SK-N-SH (cell line): ENCODE results near the gene ITGA2. TPM values are rescaled to one million over a fixed set of nuclear protein-coding genes. Genes with fewer than 3 reads are reported as not detected.
"Not testable (repeated sequence)": the region's sequence is repeated elsewhere in the genome, so short reads cannot be mapped to it uniquely, and the experiment has no call there.

ENCODE experiments used
- CTCF ChIA-PET: fragments of 300-600, 350-600 bp; formaldehyde crosslinking; extraction: SDS; loops from one replicate; lab custom pipeline; 2021; lab: Yijun Ruan, JAX
- POLR2A ChIA-PET: fragments of 350-600 bp; sonication (Branson Sonifier 250); formaldehyde crosslinking; extraction: SDS; loops from one replicate; lab custom pipeline; 2020; ENCODE audit warnings: antibody characterized with exemption, inconsistent platforms; lab: Yijun Ruan, JAX
- DNase-seq: peaks from one replicate; pipeline ENCODE4 v3.0.0; 2012
- H2AFZ ChIP-seq: fragments of 200-600 bp; sonication (generic); 2 replicates; pipeline ENCODE4 v1.8.1; 2016; ENCODE audit warnings: antibody characterized with exemption, mild to moderate bottlenecking, low read depth
- H3F3A ChIP-seq: fragments of 200-600 bp; sonication (generic); replicated peaks from 2 replicates; pipeline ENCODE3; 2016; ENCODE audit warnings: antibody characterized with exemption, mild to moderate bottlenecking; ENCODE audit not compliant: insufficient read depth
- H3K27ac ChIP-seq, 2 experiments: fragments of 200-500 bp in 1 of 2; fragments of 200-600 bp in 1 of 2; sonication (Bioruptor generic) in 1 of 2; sonication (generic), shearing (Covaris generic) in 1 of 2; 2 replicates each; pipeline versions ENCODE4 v1.5.1 to v1.6.1; 2014 to 2016; ENCODE audit warnings: low read depth in 2 of 2, inconsistent platforms in 1 of 2, low read length in 1 of 2, mild to moderate bottlenecking in 1 of 2, mixed read lengths in 1 of 2
- H3K27me3 ChIP-seq: fragments of 200-600 bp; sonication (generic), shearing (Covaris generic); 2 replicates; pipeline ENCODE4 v1.6.1; 2016; ENCODE audit warnings: mixed run types; ENCODE audit not compliant: insufficient read depth
- H3K36me3 ChIP-seq, 2 experiments: fragments of 200-500 bp in 1 of 2; fragments of 200-600 bp in 1 of 2; sonication (Bioruptor generic) in 1 of 2; sonication (generic) in 1 of 2; replicated peaks in 1 of 2; 2 replicates each; pipeline versions ENCODE3 to v1.5.1; 2014 to 2016; ENCODE audit warnings: low read length in 1 of 2, mild to moderate bottlenecking in 1 of 2; ENCODE audit not compliant: insufficient read depth in 2 of 2, control insufficient read depth in 1 of 2
- H3K4me1 ChIP-seq, 2 experiments: fragments of 200-500 bp in 1 of 2; fragments of 200-600 bp in 1 of 2; sonication (Bioruptor generic) in 1 of 2; sonication (generic), shearing (Covaris generic) in 1 of 2; 2 replicates each; pipeline versions ENCODE4 v1.5.1 to v1.6.1; 2014 to 2016; ENCODE audit warnings: low read depth in 1 of 2, low read length in 1 of 2, mixed run types in 1 of 2; ENCODE audit not compliant: insufficient read depth in 2 of 2, control insufficient read depth in 1 of 2
- H3K4me2 ChIP-seq: fragments of 200-600 bp; sonication (generic), shearing (Covaris generic); 2 replicates; pipeline ENCODE4 v1.6.1; 2017; ENCODE audit warnings: mixed run types
- H3K4me3 ChIP-seq, 2 experiments: fragments of 200-500 bp in 1 of 2; fragments of 200-600 bp in 1 of 2; sonication (Bioruptor generic) in 1 of 2; sonication (generic), shearing (Covaris generic) in 1 of 2; 2 replicates each; pipeline versions ENCODE4 v1.5.1 to v1.8.1; 2014 to 2016; ENCODE audit warnings: low read depth in 2 of 2, inconsistent platforms in 1 of 2, low read length in 1 of 2, mild to moderate bottlenecking in 1 of 2, mixed read lengths in 1 of 2, moderate library complexity in 1 of 2
- H3K79me2 ChIP-seq: fragments of 200-600 bp; sonication (generic); 2 replicates; pipeline ENCODE4 v1.8.1; 2017; ENCODE audit warnings: mild to moderate bottlenecking; ENCODE audit not compliant: insufficient read depth
- H3K9ac ChIP-seq: fragments of 200-600 bp; sonication (generic); 2 replicates; pipeline ENCODE4 v1.6.1; 2017; ENCODE audit warnings: mixed run types
- H3K9me2 ChIP-seq: fragments of 200-600 bp; sonication (generic); 2 replicates; pipeline ENCODE4 v1.6.1; 2017; ENCODE audit warnings: mixed run types
- H3K9me3 ChIP-seq: fragments of 200-600 bp; sonication (generic); 2 replicates; pipeline ENCODE4 v1.6.1; 2017; ENCODE audit warnings: mixed run types, mild to moderate bottlenecking, moderate library complexity
- H4K20me1 ChIP-seq: fragments of 200-600 bp; sonication (generic); 2 replicates; pipeline ENCODE4 v1.6.1; 2017; ENCODE audit warnings: mild to moderate bottlenecking, mixed run types; ENCODE audit not compliant: insufficient read depth
- ELF1 ChIP-seq: IDR thresholded peaks from 2 replicates; pipeline ENCODE4 v1.4.0; 2012
- FOSL2 ChIP-seq: IDR thresholded peaks from 2 replicates; pipeline ENCODE4 v1.4.0; 2012; ENCODE audit warnings: low read depth, mild to moderate bottlenecking, moderate library complexity, borderline replicate concordance
- FOXJ3 ChIP-seq: sonication (generic); formaldehyde crosslinking; IDR thresholded peaks from 2 replicates; pipeline ENCODE4 v1.5.1; 2020; ENCODE audit warnings: mild to moderate bottlenecking, missing genetic modification reagents
- NFIC ChIP-seq: IDR thresholded peaks from 2 replicates; pipeline ENCODE4 v1.4.0; 2012; ENCODE audit warnings: borderline replicate concordance
- SIN3A ChIP-seq: IDR thresholded peaks from 2 replicates; pipeline ENCODE4 v1.6.1; 2012; ENCODE audit warnings: low read depth, mild to moderate bottlenecking, low read length, moderate library complexity, borderline replicate concordance
- SMC3 ChIP-seq: IDR thresholded peaks from 2 replicates; pipeline ENCODE4 v1.6.1; 2012; ENCODE audit warnings: low read depth, low read length, improper control_type of control experiment
- WGBS: methylation state at CpG from one replicate; pipeline ENCODE4 v1.1.6; 2017; ENCODE audit warnings: low lambda C conversion rate; 5-methylcytosine and 5-hydroxymethylcytosine counted together
- polyA plus RNA-seq, 3 experiments: library from polyadenylated mRNA; depleted of rRNA; stranded (reverse); fragments of >200 nt; gene quantifications; 2 replicates each; pipeline ENCODE4 v1.2.3, GENCODE V29; 2012

The ITGA2 gene
- polyA plus RNA-seq, 1 of the 3 experiments (the other 2 are of a cell fraction): 38.2 TPM

DNA sequence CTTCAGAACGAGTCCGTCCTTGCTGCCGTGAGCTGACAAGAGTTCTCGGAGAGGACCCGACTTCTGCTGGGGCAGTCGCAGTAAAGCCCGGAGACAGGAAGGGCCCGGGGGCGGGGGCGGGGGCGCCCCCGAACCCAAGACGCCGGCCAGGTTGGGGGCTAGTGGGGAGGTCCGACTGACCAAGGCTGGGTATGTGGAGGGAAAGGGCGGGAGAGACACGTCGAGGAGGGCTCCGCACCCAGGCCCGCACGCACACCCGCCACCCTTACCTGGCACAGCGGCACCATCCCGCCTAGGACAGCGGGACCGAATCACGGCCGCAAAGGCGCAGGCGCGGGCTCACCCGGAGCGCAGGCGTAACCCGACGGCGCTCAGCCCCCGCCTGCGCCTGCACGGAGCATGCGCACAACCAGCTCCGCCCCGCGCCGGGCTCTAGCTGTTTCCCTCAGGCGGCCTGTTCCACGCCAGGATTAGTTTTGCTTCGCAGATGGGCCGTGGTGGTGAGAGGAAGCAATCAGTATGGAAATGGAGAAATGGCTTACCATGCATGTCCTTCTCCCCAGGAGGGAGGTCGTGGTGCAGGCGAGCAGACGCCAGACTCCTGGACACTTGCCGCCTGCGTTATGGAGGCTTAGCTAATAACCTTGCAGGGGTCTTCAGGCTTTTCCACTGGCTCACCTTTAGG, 120.4 kb downstream of the ITGA2 start, which contains the start of gene MOCS2 (continued):
- no peak for TF ChIP-seq SMC3
- no peak for TF ChIP-seq NFIC
- TF ChIP-seq, all 33 proteins: peak for 6

- TF ChIP-seq ELF1 (no peak), FOSL2 (no peak)
- Histone ChIP-seq H3K4me1 (peaks cover 6 to 9% of the 10 kb centered on the region in 2 experiments; a peak in 2 of 4 replicates), H3K79me2 (peaks cover 31% of the 10 kb centered on the region), H3F3A (peaks cover 7% of the 10 kb centered on the region), H3K9ac (peak overlapping the region; percentile 56), H4K20me1 (no peaks in the 10 kb centered on the region), H3K4me3 (peak overlapping the region; percentile 75 to 84), H3K27me3 (no peaks in the 10 kb centered on the region), H3K9me2 (no peaks in the 10 kb centered on the region), H3K27ac (peak overlapping the region in 1 of 2 experiments; percentile 89; a peak in 3 of 4 replicates), H3K9me3 (no peaks in the 10 kb centered on the region), H2AFZ (peak overlapping the region; percentile 66), H3K36me3 (peaks cover 0 to 22% of the 10 kb centered on the region in 2 experiments), H3K4me2 (peak overlapping the region; percentile 86)
- WGBS: 1% methylated on average over 6 of the region's 6 CpGs
- CTCF ChIA-PET: interaction anchor here (1.5 to 1.7 kb wide), 3 partner anchors 11 to 162 kb away, joined by 3 to 6 read pairs (median 4); no protein-coding TSS in a partner anchor
- POLR2A ChIA-PET: no interaction called here
- no peak for DNase-seq
Measured at GRCh38 chr5:53110156-53110555, 121.0 kb downstream of the ITGA2 start.

DNA sequence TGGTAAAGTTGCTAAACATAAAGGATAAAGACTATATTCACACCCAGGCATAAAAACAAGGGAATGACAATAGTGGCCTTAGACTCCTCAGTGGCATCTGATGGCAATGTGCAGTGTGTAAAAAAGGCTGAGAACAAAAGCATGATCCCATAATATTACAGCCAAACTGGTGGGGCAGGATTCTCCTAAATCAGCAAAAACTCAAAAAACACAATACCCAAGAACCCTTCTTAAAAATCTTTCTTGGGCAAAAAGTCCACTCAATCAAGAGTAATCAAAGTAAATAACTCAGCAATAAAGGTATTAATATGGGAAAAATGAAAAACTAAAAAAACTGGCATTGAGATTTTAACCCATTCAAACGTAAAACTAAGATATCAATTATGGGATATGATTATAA, 122.0 kb downstream of the ITGA2 start:
- H3K36me3 ChIP-seq: peaks cover 0 to 15% of the 10 kb centered on the region in 2 experiments
- CTCF ChIA-PET: no interaction called here
- POLR2A ChIA-PET: no interaction called here
- H3K9ac ChIP-seq: no peak overlapping the region
- peaks cover 6 to 9% of the 10 kb centered on the region in 2 experiments; a peak in 2 of 4 replicates for H3K4me1 ChIP-seq
- H3F3A ChIP-seq: peaks cover 7% of the 10 kb centered on the region
- TF ChIP-seq SIN3A: no peak
- no peak for TF ChIP-seq FOXJ3 (CRISPR knock-in tag)
- H3K9me3 ChIP-seq: no peaks in the 10 kb centered on the region
- H3K79me2 ChIP-seq: peaks cover 29% of the 10 kb centered on the region
- H3K27me3 ChIP-seq: no peaks in the 10 kb centered on the region
- no peaks in the 10 kb centered on the region for H4K20me1 ChIP-seq
- H3K27ac ChIP-seq: no peak overlapping the region
- H3K4me2 ChIP-seq: peak overlapping the region; percentile 86; the same call in 1 of the 2 replicates
- H3K9me2 ChIP-seq: no peaks in the 10 kb centered on the region
- H3K4me3 ChIP-seq: no peak overlapping the region
- WGBS: 100% methylated on average over 1 of the region's 1 CpG
- H2AFZ ChIP-seq: no peak overlapping the region
- no peak for DNase-seq

DNA sequence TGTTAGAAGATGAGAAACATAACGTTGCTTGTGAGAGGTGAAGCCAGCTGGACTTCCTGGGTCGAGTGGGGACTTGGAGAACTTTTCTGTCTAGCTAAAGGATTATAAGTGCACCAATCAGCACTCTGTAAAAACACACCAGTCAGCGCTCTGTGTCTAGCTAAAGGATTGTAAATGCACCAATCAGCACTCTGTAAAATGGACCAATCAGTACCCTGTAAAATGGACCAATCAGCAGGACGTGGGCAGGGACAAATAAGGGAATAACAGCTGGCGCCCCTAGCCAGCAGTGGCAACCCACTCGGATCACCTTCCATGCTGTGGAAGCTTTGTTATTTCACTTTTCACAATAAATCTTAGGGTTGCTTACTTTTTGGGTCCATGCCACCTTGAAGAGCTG, 123.2 kb downstream of the ITGA2 start:
- H3K4me1 ChIP-seq, H3F3A ChIP-seq, H3K9me3 ChIP-seq, H3K36me3 ChIP-seq, H3K9me2 ChIP-seq, H3K27me3 ChIP-seq, POLR2A ChIA-PET, H2AFZ ChIP-seq, H3K4me2 ChIP-seq, H3K9ac ChIP-seq, DNase-seq, H3K4me3 ChIP-seq, H4K20me1 ChIP-seq, H3K27ac ChIP-seq: not testable (repeated sequence)
- WGBS: 97% methylated on average over 6 of the region's 6 CpGs
- CTCF ChIA-PET: interaction anchor here (0.8 to 1.5 kb wide), 2 partner anchors 10 to 15 kb away, joined by 3 to 4 read pairs; no protein-coding TSS in a partner anchor
- peaks cover 29% of the 10 kb centered on the region for H3K79me2 ChIP-seq
